Dendritic cell treated with granulocyte-macrophage colony-stimulating factor and Interleukin-4, amounts not matched to agents 40 ng/mL and 50 ng/mL, for 4 days (primary cell): ENCODE results near the gene ZBTB16.
A peak's percentile ranks its signal among the peaks of the same experiment; 100 is the strongest.

Experiments
- H3K27ac Mint-ChIP-seq: one replicate; pipeline ENCODE4 v1.8.0; 2022; ENCODE audit warnings: mild to moderate bottlenecking, mixed read lengths
- H3K27me3 Mint-ChIP-seq: one replicate; pipeline ENCODE4 v1.8.0; 2022; ENCODE audit warnings: mild to moderate bottlenecking, mixed read lengths
- H3K36me3 Mint-ChIP-seq: one replicate; pipeline ENCODE4 v1.8.0; 2022; ENCODE audit warnings: low read depth, mixed read lengths
- H3K4me1 Mint-ChIP-seq: one replicate; pipeline ENCODE4 v1.8.0; 2022; ENCODE audit warnings: low read depth, mixed read lengths
- H3K4me3 Mint-ChIP-seq: one replicate; pipeline ENCODE4 v1.8.0; 2022; ENCODE audit warnings: mild to moderate bottlenecking, moderate library complexity, mixed read lengths
- H3K9me3 Mint-ChIP-seq: one replicate; pipeline ENCODE4 v1.8.0; 2022; ENCODE audit warnings: mixed read lengths
- intact Hi-C: fragments of 100-400 bp; cut with micrococcal nuclease; formaldehyde crosslinking; loops from one replicate; pipeline ENCODE4 v1.15.0; 2022

The ZBTB16 gene

GRCh38 chr11:114135737-114136151 lies 76.2 kb downstream of the ZBTB16 start:
- Mint-ChIP-seq H3K27me3 (peaks cover 3% of the 10 kb centered on the region), H3K27ac (peak overlapping the region; percentile 84), H3K36me3 (no peaks in the 10 kb centered on the region), H3K9me3 (no peaks in the 10 kb centered on the region), H3K4me3 (no peak overlapping the region), H3K4me1 (peaks cover 65% of the 10 kb centered on the region)
- intact Hi-C loops: no loop called here

GRCh38 chr11:114136686-114137640 lies 77.5 kb downstream of the ZBTB16 start:
- H3K27me3 Mint-ChIP-seq: peaks cover 5% of the 10 kb centered on the region
- intact Hi-C loops: no loop called here
- H3K4me1 Mint-ChIP-seq: peaks cover 62% of the 10 kb centered on the region
- no peaks in the 10 kb centered on the region for H3K36me3 Mint-ChIP-seq
- no peaks in the 10 kb centered on the region for H3K9me3 Mint-ChIP-seq
- no peak overlapping the region for H3K4me3 Mint-ChIP-seq
- peak overlapping the region; percentile 35 for H3K27ac Mint-ChIP-seq

GRCh38 chr11:114137838-114138237 lies 78.3 kb downstream of the ZBTB16 start:
- Mint-ChIP-seq H3K27me3 (peaks cover 5% of the 10 kb centered on the region), H3K4me3 (no peak overlapping the region), H3K9me3 (no peaks in the 10 kb centered on the region), H3K36me3 (no peaks in the 10 kb centered on the region), H3K4me1 (peaks cover 62% of the 10 kb centered on the region), H3K27ac (peak overlapping the region; percentile 35)
- intact Hi-C loops: no loop called here

GRCh38 chr11:114138411-114138810 lies 78.9 kb downstream of the ZBTB16 start:
- no peak overlapping the region for H3K27ac Mint-ChIP-seq

GRCh38 chr11:114140826-114141225 lies 81.3 kb downstream of the ZBTB16 start:
- Mint-ChIP-seq H3K9me3 (no peaks in the 10 kb centered on the region), H3K27me3 (peaks cover 5% of the 10 kb centered on the region), H3K36me3 (no peaks in the 10 kb centered on the region), H3K4me1 (peaks cover 59% of the 10 kb centered on the region), H3K4me3 (no peak overlapping the region), H3K27ac (no peak overlapping the region)
- intact Hi-C loops: no loop called here

More at GRCh38 chr11:114138411-114138810, 78.9 kb downstream of the ZBTB16 start:
- H3K27me3 Mint-ChIP-seq: peaks cover 5% of the 10 kb centered on the region
- no peaks in the 10 kb centered on the region for H3K36me3 Mint-ChIP-seq
- intact Hi-C loops: no loop called here
- no peaks in the 10 kb centered on the region for H3K9me3 Mint-ChIP-seq
- H3K4me1 Mint-ChIP-seq: peaks cover 62% of the 10 kb centered on the region
- no peak overlapping the region for H3K4me3 Mint-ChIP-seq

GRCh38 chr11:114141863-114142580 lies 82.5 kb downstream of the ZBTB16 start:
- H3K4me1 Mint-ChIP-seq: peaks cover 47% of the 10 kb centered on the region
- intact Hi-C loops: no loop called here
- peaks cover 5% of the 10 kb centered on the region for H3K27me3 Mint-ChIP-seq
- H3K27ac Mint-ChIP-seq: no peak overlapping the region
- no peaks in the 10 kb centered on the region for H3K9me3 Mint-ChIP-seq
- H3K36me3 Mint-ChIP-seq: no peaks in the 10 kb centered on the region
- no peak overlapping the region for H3K4me3 Mint-ChIP-seq

GRCh38 chr11:114142707-114143106 lies 83.2 kb downstream of the ZBTB16 start:
- Mint-ChIP-seq H3K36me3 (no peaks in the 10 kb centered on the region), H3K27me3 (peaks cover 5% of the 10 kb centered on the region), H3K9me3 (no peaks in the 10 kb centered on the region), H3K27ac (no peak overlapping the region), H3K4me3 (no peak overlapping the region), H3K4me1 (peaks cover 40% of the 10 kb centered on the region)
- intact Hi-C loops: no loop called here

GRCh38 chr11:114145166-114145775 lies 85.8 kb downstream of the ZBTB16 start:
- Mint-ChIP-seq H3K27me3 (peaks cover 2% of the 10 kb centered on the region), H3K36me3 (no peaks in the 10 kb centered on the region), H3K4me3 (no peak overlapping the region), H3K27ac (no peak overlapping the region), H3K9me3 (no peaks in the 10 kb centered on the region), H3K4me1 (peaks cover 15% of the 10 kb centered on the region)
- intact Hi-C loops: no loop called here

GRCh38 chr11:114147375-114148012 lies 88.0 kb downstream of the ZBTB16 start:
- intact Hi-C loops: no loop called here
- no peak overlapping the region for H3K4me3 Mint-ChIP-seq
- H3K4me1 Mint-ChIP-seq: peaks cover 10% of the 10 kb centered on the region
- H3K36me3 Mint-ChIP-seq: no peaks in the 10 kb centered on the region
- H3K27ac Mint-ChIP-seq: no peak overlapping the region
- no peaks in the 10 kb centered on the region for H3K27me3 Mint-ChIP-seq
- no peaks in the 10 kb centered on the region for H3K9me3 Mint-ChIP-seq

- H3K27ac Mint-ChIP-seq: no peak overlapping the region
- intact Hi-C loops: no loop called here
Measured at GRCh38 chr11:114148013-114148382, 88.5 kb downstream of the ZBTB16 start.

GRCh38 chr11:114149689-114150407 lies 90.3 kb downstream of the ZBTB16 start:
- Mint-ChIP-seq H3K4me3 (no peak overlapping the region), H3K9me3 (no peaks in the 10 kb centered on the region), H3K27me3 (no peaks in the 10 kb centered on the region), H3K4me1 (peaks cover 26% of the 10 kb centered on the region), H3K27ac (no peak overlapping the region), H3K36me3 (no peaks in the 10 kb centered on the region)
- intact Hi-C loops: no loop called here

More at GRCh38 chr11:114148013-114148382, 88.5 kb downstream of the ZBTB16 start:
- Mint-ChIP-seq H3K27me3 (no peaks in the 10 kb centered on the region), H3K4me3 (no peak overlapping the region), H3K4me1 (peaks cover 15% of the 10 kb centered on the region), H3K9me3 (no peaks in the 10 kb centered on the region), H3K36me3 (no peaks in the 10 kb centered on the region)

- H3K4me1 Mint-ChIP-seq: peaks cover 35% of the 10 kb centered on the region
- H3K9me3 Mint-ChIP-seq: no peaks in the 10 kb centered on the region
- intact Hi-C loops: no loop called here
- H3K27me3 Mint-ChIP-seq: no peaks in the 10 kb centered on the region
- H3K4me3 Mint-ChIP-seq: no peak overlapping the region
- H3K27ac Mint-ChIP-seq: no peak overlapping the region
- no peaks in the 10 kb centered on the region for H3K36me3 Mint-ChIP-seq
Measured at GRCh38 chr11:114150671-114151070, 91.2 kb downstream of the ZBTB16 start.

- intact Hi-C loops: no loop called here
- no peaks in the 10 kb centered on the region for H3K9me3 Mint-ChIP-seq
- H3K4me1 Mint-ChIP-seq: peaks cover 41% of the 10 kb centered on the region
- no peaks in the 10 kb centered on the region for H3K27me3 Mint-ChIP-seq
- no peak overlapping the region for H3K4me3 Mint-ChIP-seq
- H3K27ac Mint-ChIP-seq: no peak overlapping the region
- no peaks in the 10 kb centered on the region for H3K36me3 Mint-ChIP-seq
Measured at GRCh38 chr11:114151631-114152030, 92.1 kb downstream of the ZBTB16 start.
